ENCODE measurements around the gene DAPK2.

The DAPK2 gene

DNA sequence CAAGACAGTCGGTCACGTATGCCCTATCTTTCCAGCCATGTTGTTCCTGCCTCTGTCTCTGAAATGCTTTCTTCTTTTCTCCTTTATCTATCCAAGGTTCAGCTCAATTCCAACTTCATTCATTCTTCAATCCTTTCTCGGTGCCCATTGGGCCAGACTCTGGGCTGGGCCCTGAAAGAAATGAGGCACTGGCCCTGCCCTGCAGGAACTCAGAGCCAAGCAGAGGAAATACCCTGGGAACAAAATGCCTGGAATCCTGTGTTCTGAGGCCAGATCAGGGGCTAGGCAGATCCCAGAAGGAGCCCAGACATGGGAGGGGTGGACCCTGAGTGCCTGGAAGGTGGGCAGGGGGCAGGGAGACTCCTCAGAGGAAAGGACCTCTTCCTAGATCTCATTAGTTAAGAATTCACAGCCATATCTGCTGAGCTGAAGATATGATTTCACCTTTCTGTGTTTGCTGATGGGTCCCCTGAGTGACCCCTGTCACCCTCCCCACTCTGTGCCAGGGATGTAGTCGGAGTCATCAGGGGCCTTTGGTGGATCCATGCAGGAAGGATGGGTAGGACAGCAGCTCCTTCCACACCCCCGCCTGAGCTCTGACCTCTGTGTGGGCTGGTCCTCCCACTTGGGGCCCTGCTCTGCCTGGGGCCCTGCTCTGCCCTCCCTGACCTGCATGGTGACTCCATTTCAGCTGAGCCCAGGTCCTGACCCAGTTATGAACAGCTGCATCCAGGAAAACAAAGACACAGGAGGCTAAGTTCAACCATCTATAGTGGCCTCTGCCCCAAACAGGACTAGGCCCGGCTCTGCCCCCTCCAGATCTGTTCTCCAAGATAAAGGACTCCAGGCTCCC is 5.3 kb upstream of the DAPK2 start:
- H3K4me3 ChIP-seq (replicated peaks; ENCODE audit: low read depth, low read length): no peak overlapping the region
- TF ChIP-seq, protein P1, sequence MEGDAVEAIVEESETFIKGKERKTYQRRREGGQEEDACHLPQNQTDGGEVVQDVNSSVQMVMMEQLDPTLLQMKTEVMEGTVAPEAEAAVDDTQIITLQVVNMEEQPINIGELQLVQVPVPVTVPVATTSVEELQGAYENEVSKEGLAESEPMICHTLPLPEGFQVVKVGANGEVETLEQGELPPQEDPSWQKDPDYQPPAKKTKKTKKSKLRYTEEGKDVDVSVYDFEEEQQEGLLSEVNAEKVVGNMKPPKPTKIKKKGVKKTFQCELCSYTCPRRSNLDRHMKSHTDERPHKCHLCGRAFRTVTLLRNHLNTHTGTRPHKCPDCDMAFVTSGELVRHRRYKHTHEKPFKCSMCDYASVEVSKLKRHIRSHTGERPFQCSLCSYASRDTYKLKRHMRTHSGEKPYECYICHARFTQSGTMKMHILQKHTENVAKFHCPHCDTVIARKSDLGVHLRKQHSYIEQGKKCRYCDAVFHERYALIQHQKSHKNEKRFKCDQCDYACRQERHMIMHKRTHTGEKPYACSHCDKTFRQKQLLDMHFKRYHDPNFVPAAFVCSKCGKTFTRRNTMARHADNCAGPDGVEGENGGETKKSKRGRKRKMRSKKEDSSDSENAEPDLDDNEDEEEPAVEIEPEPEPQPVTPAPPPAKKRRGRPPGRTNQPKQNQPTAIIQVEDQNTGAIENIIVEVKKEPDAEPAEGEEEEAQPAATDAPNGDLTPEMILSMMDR (IDR thresholded peaks at IDR 0.05; ENCODE audit: low read length, missing control alignments): no peak
- no peak for DNase-seq (ENCODE audit: low read depth)

GRCh38 chr15:64051093-64051402 is 4.8 kb upstream of the DAPK2 start:
- H3K4me3 ChIP-seq (replicated peaks; ENCODE audit: low read depth, low read length): no peak overlapping the region
- no peak for DNase-seq (ENCODE audit: low read depth)
- TF ChIP-seq, protein P1 (IDR thresholded peaks at IDR 0.05; ENCODE audit: low read length, missing control alignments): no peak

DNA sequence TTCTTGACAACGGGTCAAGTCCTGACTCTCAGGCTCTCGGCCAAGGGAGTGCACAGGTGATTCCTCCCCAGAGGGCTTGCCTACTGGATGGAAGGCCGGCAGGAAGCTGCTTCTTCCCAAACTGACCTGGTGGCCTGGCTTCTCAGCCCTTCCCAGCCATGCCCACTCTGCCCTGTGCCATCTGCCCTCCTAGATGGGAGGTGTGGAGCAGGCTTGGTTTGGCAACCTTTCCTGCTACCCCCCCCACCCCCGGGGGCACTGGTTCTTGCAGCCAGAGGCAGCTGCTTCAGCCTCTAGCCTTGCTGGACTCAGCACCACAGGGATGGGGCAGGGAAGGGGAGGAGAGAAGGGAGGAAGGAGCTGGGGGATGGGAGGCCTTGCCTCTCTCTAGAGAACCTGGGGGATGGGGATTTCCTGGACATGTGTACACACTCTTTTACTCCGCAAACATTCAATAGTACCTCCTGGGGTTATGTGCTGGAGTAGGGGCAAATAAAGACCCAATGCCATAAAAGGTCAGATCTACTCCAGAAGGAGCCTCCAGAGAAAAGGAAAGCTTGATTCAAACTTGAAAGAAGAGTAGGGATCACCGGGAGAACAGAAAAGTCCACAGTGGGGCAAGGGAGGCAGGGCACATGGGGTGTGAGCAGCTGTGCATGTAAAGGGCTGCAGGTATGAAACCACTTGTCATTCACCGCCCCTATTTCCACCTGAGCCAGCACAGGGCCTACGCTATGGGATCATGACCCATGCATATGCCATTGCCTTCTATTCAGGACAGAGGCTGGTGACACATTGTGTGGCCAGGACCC is 4.2 kb upstream of the DAPK2 start:
- TF ChIP-seq, protein P1 (IDR thresholded peaks at IDR 0.05; ENCODE audit: low read length, missing control alignments): no peak
- no peak overlapping the region for H3K4me3 ChIP-seq (replicated peaks; ENCODE audit: low read depth, low read length)
- no peak for DNase-seq (ENCODE audit: low read depth)

DNA sequence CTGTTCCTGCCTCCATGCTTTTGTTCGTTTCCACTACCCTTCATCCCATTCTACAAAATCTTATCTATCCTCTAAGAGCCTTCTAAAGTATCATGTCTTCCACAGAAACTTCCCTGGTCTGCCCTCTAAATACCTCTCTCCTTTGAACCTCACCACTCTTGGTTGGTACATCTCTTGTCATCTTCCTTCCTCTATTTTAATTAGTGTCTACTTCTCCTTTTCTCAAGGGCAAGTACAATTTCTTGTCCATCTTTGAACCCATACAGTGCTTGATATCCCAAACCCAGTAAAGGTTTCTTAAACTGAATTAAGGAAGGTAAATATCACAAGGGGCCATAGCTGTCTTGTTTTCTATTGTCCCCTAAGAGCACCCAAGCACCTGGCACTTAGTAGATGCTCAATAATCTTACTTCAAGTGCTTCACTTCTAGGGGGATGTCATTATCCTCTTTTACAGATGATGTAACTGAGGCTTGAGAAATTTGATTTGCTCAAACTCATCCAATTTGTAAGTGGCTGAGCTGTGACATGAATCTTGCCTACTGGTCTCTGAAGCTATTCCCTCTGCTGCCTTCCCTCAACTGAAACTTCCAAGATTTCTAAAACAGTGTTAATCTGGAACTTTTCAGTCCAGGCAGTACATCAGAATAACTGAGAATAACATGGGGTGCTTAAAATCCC is 2.6 kb upstream of the DAPK2 start:
- DNase-seq (ENCODE audit: low read depth): no peak
- TF ChIP-seq, protein P1 (IDR thresholded peaks at IDR 0.05; ENCODE audit: low read length, missing control alignments): no peak
- no peak overlapping the region for H3K4me3 ChIP-seq (replicated peaks; ENCODE audit: low read depth, low read length)

GRCh38 chr15:64045774-64046420 is 388 bp downstream of the DAPK2 start:
- no peak for DNase-seq (ENCODE audit: low read depth)
- H3K4me3 ChIP-seq (replicated peaks; ENCODE audit: low read depth, low read length): peak overlapping the region; percentile 34
- TF ChIP-seq, protein P1 (IDR thresholded peaks at IDR 0.05; ENCODE audit: low read length, missing control alignments): no peak

DNA sequence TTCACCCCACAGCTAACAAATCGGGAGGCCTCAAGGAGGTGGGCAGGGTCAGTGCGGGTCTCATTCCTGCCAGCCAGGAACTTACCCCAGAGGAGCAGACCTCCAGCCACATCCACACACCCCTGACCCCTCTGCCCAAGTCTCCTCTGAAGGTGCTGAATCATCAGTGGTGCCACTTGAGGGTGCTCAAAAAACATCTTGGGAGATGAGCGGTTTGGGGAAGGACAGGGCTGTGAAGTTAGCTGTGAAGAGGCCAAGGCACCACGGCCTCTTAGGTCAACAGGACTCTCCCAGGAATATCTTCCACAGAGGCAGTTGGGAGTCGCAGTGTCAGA is 1.2 kb downstream of the DAPK2 start:
- no peak overlapping the region for H3K4me3 ChIP-seq (replicated peaks; ENCODE audit: low read depth, low read length)
- no peak for DNase-seq (ENCODE audit: low read depth)
- TF ChIP-seq, protein P1 (IDR thresholded peaks at IDR 0.05; ENCODE audit: low read length, missing control alignments): no peak
